Measurements from ENCODE around the gene ROBO1. TPM values are rescaled to one million over a fixed set of nuclear protein-coding genes. Genes with fewer than 3 reads are reported as not detected.

Gene ROBO1
- total RNA-seq, 1 donor from 2014 or later: 73.8 TPM

GRCh38 chr3:78868570-78868969 lies 899.2 kb downstream of the ROBO1 start:
- H3K27ac Mint-ChIP-seq (ENCODE audit: unreplicated experiment): peak overlapping the region; percentile 46
- no peak for DNase-seq (ENCODE audit: extremely low spot score, unreplicated experiment)
- no peak overlapping the region for H3K4me3 Mint-ChIP-seq (ENCODE audit: unreplicated experiment)
- H3K36me3 Mint-ChIP-seq (ENCODE audit: unreplicated experiment): no peaks in the 10 kb centered on the region
- TF ChIP-seq CTCF (IDR thresholded peaks at IDR 0.05): no peak
- H3K9me3 Mint-ChIP-seq (ENCODE audit: unreplicated experiment): no peaks in the 10 kb centered on the region
- H3K4me1 Mint-ChIP-seq (ENCODE audit: unreplicated experiment): peaks cover 47% of the 10 kb centered on the region
- no peaks in the 10 kb centered on the region for H3K27me3 Mint-ChIP-seq (ENCODE audit: unreplicated experiment)

DNA sequence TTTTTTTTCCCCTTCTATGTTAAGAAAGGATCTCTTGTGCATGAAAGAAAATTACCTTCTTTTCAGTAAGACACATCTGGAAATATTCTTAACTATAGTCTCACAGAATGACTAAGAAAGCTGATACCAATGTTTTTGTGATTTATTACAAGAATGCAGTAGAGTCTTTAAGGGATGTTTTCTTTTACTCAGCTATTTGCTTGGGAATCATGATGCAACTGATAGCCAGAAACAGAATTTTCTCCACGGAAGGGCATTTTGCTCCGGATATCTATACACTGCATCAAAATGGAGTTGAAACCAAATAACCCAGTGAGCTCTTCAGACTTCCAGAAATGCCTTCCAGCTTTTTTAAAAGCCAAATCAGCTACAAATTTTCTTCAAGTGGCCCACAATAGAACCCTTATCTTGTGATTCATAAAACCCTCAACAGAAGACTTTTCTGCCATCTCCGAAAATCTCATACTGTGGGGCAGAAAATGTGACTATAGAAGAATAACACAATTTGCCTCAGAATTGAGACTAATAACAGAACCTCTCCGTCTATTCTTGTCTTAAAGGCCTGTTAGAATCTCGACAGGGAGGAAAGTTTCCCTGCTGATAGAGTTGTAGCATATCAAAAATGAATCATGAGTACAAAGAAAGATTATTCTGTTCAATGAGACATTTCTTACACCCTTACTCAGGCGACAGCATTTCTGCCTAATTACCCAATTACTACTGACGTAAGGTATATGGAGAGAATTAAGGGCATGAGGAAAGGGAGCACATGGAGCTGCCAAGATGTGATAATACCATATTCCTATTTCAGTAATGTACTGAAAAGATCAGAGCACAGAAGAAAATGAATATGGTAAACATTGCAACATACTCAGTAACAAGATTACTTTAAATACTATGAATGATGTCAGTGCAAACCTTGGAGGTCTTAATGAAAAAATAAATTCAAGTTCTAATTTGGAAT lies 900.1 kb downstream of the ROBO1 start:
- H3K27ac Mint-ChIP-seq (ENCODE audit: unreplicated experiment): peak overlapping the region; percentile 95

GRCh38 chr3:78863306-78864203 lies 904.2 kb downstream of the ROBO1 start:
- H3K4me3 Mint-ChIP-seq (ENCODE audit: unreplicated experiment): no peak overlapping the region
- DNase-seq (ENCODE audit: extremely low spot score, unreplicated experiment): no peak
- no peaks in the 10 kb centered on the region for H3K36me3 Mint-ChIP-seq (ENCODE audit: unreplicated experiment)
- H3K27ac Mint-ChIP-seq (ENCODE audit: unreplicated experiment): no peak overlapping the region
- H3K27me3 Mint-ChIP-seq (ENCODE audit: unreplicated experiment): no peaks in the 10 kb centered on the region
- no peaks in the 10 kb centered on the region for H3K9me3 Mint-ChIP-seq (ENCODE audit: unreplicated experiment)
- peaks cover 26% of the 10 kb centered on the region for H3K4me1 Mint-ChIP-seq (ENCODE audit: unreplicated experiment)
- TF ChIP-seq CTCF (IDR thresholded peaks at IDR 0.05): no peak

More for the DNA sequence above, 900.1 kb downstream of the ROBO1 start:
- H3K9me3 Mint-ChIP-seq (ENCODE audit: unreplicated experiment): no peaks in the 10 kb centered on the region
- peaks cover 38% of the 10 kb centered on the region for H3K4me1 Mint-ChIP-seq (ENCODE audit: unreplicated experiment)
- TF ChIP-seq CTCF (IDR thresholded peaks at IDR 0.05): no peak
- DNase-seq (ENCODE audit: extremely low spot score, unreplicated experiment): no peak
- H3K27me3 Mint-ChIP-seq (ENCODE audit: unreplicated experiment): no peaks in the 10 kb centered on the region
- peak overlapping the region; percentile 50 for H3K4me3 Mint-ChIP-seq (ENCODE audit: unreplicated experiment)
- H3K36me3 Mint-ChIP-seq (ENCODE audit: unreplicated experiment): no peaks in the 10 kb centered on the region

DNA sequence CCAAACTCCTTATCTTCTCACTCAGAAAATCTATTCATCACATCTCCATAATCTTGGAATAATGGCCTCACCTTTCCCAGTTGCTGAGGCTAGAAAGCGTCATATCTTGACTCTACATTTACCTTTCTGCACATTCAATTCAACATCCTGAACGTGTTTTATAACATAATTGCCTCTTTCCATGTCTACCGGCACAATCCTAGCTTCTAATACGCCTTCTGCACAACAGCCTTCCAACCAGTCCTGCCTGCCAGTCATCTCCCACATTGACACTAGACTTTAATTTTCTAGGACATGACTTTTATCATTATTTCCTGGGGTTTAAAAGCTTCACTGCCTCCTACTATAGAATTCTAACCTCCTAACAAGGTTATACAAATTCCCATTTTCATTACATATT lies 906.6 kb downstream of the ROBO1 start:
- Mint-ChIP-seq H3K4me3 (ENCODE audit: unreplicated experiment) (no peak overlapping the region), H3K27ac (ENCODE audit: unreplicated experiment) (no peak overlapping the region), H3K27me3 (ENCODE audit: unreplicated experiment) (no peaks in the 10 kb centered on the region), H3K9me3 (ENCODE audit: unreplicated experiment) (no peaks in the 10 kb centered on the region), H3K4me1 (ENCODE audit: unreplicated experiment) (peaks cover 7% of the 10 kb centered on the region), H3K36me3 (ENCODE audit: unreplicated experiment) (no peaks in the 10 kb centered on the region)
- DNase-seq (ENCODE audit: extremely low spot score, unreplicated experiment): no peak
- TF ChIP-seq CTCF (IDR thresholded peaks at IDR 0.05): no peak

Measured in osteocyte (in vitro differentiated cells).